IPS DF 6.9 (cell line): ENCODE measurements around the gene RECQL5.

Source experiments
- DNase-seq: peaks from one replicate; pipeline ENCODE4 v3.0.0-alpha.2; 2013; ENCODE audit warnings: low read depth, low spot score
- H3K27ac ChIP-seq: one replicate; pipeline ENCODE4 v1.5.1; 2013; ENCODE audit warnings: low read length, control low read depth
- H3K27me3 ChIP-seq: 2 replicates; pipeline ENCODE4 v1.6.1; 2013; ENCODE audit warnings: mild to moderate bottlenecking, low read length; ENCODE audit not compliant: control insufficient read depth, insufficient read depth
- H3K36me3 ChIP-seq: 2 replicates; pipeline ENCODE4 v1.6.1; 2013; ENCODE audit warnings: low read length; ENCODE audit not compliant: control insufficient read depth, insufficient read depth
- H3K4me1 ChIP-seq: 2 replicates; pipeline ENCODE4 v1.6.1; 2013; ENCODE audit warnings: low read length; ENCODE audit not compliant: control insufficient read depth, insufficient read depth
- H3K4me3 ChIP-seq: 2 replicates; pipeline ENCODE4 v1.5.1; 2013; ENCODE audit warnings: mild to moderate bottlenecking, low read length
- H3K9me3 ChIP-seq: 2 replicates; pipeline ENCODE4 v1.6.1; 2013; ENCODE audit warnings: low read length, inconsistent platforms; ENCODE audit not compliant: control insufficient read depth, insufficient read depth
- WGBS: extraction: QIAGEN DNeasy Blood & Tissue Kit; methylation state at CpG from one replicate; pipeline ENCODE4 v1.1.7; 2013; ENCODE audit warnings: mixed read lengths, missing lambda C conversion rate; ENCODE audit not compliant: insufficient read length, insufficient coverage; 5-methylcytosine and 5-hydroxymethylcytosine counted together

Gene RECQL5

DNA sequence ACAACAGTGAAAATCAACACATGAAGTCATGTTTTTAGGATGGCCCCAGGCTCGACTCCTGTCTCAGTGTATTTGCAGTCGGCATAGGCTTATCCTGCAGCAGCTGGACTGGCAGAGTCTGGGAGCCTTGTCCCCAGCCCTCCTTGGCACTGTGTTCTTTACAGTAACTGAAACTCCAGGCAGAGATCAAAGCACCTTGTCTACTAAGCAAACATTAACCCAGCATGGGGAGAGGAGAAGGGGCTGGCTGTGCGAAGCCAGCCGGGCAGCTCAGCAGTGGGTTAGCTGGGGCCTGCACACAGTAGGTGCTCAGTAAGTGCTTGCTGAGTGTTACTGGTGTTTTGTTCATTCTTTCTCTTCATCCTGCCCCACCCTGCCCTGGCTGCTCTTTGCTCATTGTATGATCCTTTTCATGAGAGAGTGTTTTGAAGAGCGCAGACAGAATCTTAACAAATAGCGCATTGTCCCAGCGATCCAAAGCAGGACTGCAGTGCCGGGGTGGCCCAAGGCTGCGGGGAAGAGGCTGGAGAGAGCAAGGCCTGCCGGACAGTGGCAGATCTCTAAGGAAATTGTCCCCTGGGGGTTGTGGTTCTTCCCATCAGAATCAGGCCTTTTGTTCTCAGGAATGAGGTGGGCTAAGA is 30.8 kb upstream of the RECQL5 start:
- no peaks in the 10 kb centered on the region for H3K27me3 ChIP-seq
- DNase-seq, result no peak
- no peaks in the 10 kb centered on the region for H3K4me1 ChIP-seq

DNA sequence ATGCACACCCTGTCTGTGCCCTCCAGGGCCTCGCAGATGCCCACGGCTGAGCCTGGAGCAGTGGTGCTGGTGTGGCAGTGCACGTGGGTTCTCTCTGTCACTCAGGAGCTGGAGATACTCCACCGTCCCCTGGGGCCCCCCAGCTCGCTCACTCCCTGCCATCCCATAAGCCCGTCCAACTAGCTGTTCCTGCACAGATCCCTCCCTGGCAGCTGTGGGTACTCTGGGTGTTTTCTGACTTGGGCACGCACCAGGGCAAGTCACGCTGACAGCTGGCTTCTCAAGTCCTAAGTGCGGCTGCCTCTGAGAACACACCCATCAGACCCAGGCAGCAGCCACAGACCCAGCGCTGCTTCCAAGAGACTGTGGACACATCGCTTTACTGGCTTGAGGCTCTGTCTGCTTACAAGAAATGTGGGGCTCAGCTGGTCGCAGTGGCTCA is 28.9 kb upstream of the RECQL5 start:
- peaks cover 20% of the 10 kb centered on the region for H3K36me3 ChIP-seq

More for the DNA sequence above, 30.8 kb upstream of the RECQL5 start:
- Histone ChIP-seq H3K36me3 (peaks cover 31% of the 10 kb centered on the region), H3K9me3 (no peaks in the 10 kb centered on the region), H3K4me3 (no peak overlapping the region), H3K27ac (no peak overlapping the region)
- no CpG with 5 or more reads among the region's 10 CpGs for WGBS

DNA sequence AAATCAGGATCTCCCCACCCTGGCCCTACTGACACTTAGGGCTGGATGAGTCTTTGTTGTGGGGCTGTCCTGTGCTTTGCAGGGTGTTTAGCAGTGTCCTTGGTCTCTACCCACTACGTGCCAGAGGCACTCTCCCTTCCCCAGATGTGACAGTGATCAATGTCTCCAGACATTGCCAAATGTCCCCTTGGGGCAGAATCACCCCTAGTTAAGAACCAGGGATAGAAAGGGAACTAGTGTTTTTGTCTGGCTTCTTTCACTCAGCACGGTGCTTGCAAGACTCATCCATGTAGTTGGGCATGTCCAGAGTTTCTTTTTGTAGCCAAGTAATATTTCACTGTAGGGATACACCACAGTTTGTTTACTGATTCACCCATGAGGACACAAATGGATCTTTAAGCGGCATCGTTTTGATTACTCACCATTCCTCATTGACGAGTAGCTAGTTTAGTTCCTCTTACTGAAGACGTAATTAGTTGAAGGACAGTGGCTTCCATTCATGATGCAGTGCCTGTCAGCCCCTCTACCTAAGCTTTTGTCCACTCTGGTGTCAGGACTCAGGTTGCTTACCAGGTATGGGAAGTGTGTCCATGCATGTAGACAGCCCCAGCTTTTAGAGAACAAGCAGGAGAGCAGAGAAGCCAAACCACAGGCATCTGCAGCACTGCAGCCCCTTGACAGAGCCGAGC is 28.3 kb upstream of the RECQL5 start:
- no peak for DNase-seq
- WGBS, result no CpG with 5 or more reads among the region's 7 CpGs
- Histone ChIP-seq H3K27me3 (no peaks in the 10 kb centered on the region), H3K36me3 (peaks cover 14% of the 10 kb centered on the region), H3K4me1 (no peaks in the 10 kb centered on the region), H3K4me3 (no peak overlapping the region), H3K27ac (no peak overlapping the region), H3K9me3 (no peaks in the 10 kb centered on the region)

More for the DNA sequence above, 28.9 kb upstream of the RECQL5 start:
- no CpG with 5 or more reads among the region's 12 CpGs for WGBS
- H3K4me1 ChIP-seq, result no peaks in the 10 kb centered on the region
- DNase-seq, result no peak
- H3K4me3 ChIP-seq, result no peak overlapping the region
- H3K9me3 ChIP-seq, result no peaks in the 10 kb centered on the region
- no peaks in the 10 kb centered on the region for H3K27me3 ChIP-seq
- no peak overlapping the region for H3K27ac ChIP-seq

DNA sequence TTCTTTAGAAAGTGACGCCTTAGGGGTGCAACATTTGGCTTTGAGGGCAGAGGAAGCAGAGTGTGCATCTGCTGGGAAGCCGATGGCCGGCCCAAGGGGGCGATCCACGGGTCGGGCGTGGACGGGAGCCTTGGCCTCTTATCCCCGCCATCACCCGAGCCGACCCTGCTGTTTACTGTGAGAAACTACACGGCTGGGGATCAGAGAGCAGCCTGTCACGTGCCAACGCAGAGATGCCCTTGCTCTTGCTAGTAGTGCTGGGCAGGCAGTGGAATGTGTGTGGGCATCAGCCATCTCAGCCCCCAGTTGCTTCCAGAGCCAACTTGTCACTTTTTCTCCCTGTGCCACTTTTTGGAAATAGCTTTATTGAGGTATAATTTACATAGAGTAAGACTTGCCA is 27.6 kb upstream of the RECQL5 start:
- no peaks in the 10 kb centered on the region for H3K4me1 ChIP-seq
- no peak overlapping the region for H3K27ac ChIP-seq
- peaks cover 10% of the 10 kb centered on the region for H3K36me3 ChIP-seq
- no CpG with 5 or more reads among the region's 14 CpGs for WGBS
- H3K27me3 ChIP-seq, result no peaks in the 10 kb centered on the region
- H3K9me3 ChIP-seq, result no peaks in the 10 kb centered on the region
- no peak overlapping the region for H3K4me3 ChIP-seq
- DNase-seq, result no peak

DNA sequence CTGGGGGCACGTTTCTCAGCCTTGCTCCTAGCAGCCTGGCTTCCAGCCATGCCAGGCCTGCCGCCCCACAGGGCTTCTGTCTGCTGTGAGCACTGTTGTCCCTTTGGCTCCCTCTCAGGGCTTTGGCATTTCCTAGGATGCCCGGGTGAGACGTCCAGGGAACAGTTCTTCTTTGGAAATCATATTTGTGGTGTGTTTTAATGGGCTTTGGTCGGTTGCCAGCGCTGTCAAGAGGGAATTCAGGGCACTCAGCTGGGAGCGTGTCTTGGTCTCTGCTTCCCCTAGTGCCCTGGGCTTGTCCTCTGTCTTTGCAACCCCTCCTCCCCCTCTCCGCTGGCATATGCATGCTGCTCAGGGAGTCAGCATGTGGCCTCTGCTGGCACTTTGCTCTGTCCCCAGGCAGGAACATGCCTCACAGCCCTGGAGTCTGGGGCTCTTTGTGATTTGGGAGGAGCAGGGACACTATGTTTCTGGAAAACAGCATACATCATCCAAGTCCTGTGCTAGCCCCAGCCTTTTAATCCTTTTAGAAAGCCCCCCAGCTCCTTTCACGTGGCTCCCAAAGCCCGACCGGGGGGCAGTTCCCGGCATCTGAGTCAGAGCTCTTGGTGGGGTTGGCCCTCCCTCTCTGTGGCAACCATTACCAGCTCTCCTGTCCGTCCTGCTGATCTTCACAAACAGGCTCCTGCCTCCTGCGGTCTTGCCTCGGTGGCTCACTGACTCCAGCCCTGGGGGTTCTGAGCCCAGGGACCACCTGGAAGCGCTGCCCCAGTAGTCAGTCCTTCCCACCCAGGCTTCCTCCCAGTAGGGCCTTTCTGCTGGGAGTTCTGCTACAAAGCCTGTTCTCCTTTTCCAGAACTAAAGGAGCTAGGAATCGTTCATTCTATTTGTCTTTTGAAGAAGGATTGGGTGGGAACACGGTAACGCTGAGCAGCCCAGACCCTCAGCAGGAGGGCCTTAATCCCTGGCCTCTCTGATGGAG is 26.8 kb upstream of the RECQL5 start:
- Histone ChIP-seq H3K9me3 (no peaks in the 10 kb centered on the region), H3K27ac (no peak overlapping the region), H3K4me1 (no peaks in the 10 kb centered on the region), H3K27me3 (no peaks in the 10 kb centered on the region), H3K36me3 (peaks cover 10% of the 10 kb centered on the region), H3K4me3 (no peak overlapping the region)
- peak; percentile 5 for DNase-seq
- WGBS, result no CpG with 5 or more reads among the region's 19 CpGs

DNA sequence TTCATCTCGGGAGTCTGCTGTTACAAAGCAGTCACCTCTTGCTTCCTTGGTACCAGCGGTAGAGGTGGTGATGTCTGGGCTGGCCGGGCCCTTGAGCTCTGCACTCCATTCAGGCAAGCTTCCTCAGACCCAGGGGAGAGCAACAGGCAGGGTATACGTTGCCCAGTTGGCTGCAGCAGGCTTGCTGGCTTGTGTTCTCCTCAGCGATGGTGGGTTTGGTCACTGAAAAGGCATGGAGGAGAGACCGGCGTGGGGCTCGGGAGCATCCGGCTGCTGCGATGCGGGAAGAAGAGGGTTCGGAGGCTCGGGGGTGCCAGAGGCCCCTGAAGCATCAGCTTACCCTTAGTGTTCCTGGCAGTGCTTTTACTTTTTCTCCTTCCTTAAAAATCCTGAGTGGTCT is 26.0 kb upstream of the RECQL5 start:
- Histone ChIP-seq H3K4me1 (no peaks in the 10 kb centered on the region), H3K4me3 (no peak overlapping the region), H3K36me3 (peaks cover 10% of the 10 kb centered on the region), H3K9me3 (no peaks in the 10 kb centered on the region), H3K27me3 (no peaks in the 10 kb centered on the region), H3K27ac (no peak overlapping the region)
- no peak for DNase-seq
- WGBS, result no CpG with 5 or more reads among the region's 13 CpGs

DNA sequence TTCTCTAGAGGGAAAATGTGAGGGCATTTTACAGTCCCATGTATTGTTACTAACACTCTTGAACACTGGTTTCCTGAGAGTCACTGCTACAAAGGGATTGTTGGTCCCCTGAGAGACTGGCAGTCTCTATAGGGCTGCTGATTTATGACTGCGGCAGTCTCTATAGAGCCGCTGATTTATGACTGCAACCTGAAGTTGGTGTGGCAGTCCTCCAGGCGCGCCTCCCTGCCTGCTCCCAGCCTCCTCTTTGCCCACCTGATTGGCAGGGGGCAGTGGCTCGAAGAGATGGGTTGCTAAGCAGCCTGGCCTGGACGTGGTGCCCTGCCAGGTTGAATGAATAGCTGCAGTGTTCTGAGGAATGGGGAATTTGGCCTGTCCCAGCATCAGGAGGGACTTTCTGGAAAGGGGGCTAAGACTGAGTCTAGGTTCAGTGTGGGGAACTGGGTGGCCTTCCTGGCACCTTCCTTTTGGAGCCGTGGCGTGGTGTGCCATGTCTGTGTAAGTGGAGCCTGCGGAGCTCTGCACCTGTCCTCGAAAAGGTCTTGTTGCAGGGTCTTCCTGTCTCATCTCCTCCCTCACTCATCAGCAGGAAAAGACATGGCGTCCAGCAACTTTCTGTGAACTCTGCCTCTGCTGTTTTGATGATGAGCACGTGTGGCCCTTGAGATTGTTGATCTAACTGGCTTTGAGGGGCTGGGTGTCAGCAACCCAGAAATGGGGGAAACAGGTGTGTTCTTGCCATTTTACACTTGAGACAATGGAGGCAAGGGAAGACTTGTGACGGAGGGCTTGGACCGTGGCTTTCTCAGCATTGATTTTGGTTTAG is 25.1 kb upstream of the RECQL5 start:
- no peaks in the 10 kb centered on the region for H3K27me3 ChIP-seq
- no peaks in the 10 kb centered on the region for H3K9me3 ChIP-seq
- no peak for DNase-seq
- H3K27ac ChIP-seq, result no peak overlapping the region
- no peaks in the 10 kb centered on the region for H3K4me1 ChIP-seq
- H3K4me3 ChIP-seq, result no peak overlapping the region
- peaks cover 10% of the 10 kb centered on the region for H3K36me3 ChIP-seq
- no CpG with 5 or more reads among the region's 14 CpGs for WGBS

DNA sequence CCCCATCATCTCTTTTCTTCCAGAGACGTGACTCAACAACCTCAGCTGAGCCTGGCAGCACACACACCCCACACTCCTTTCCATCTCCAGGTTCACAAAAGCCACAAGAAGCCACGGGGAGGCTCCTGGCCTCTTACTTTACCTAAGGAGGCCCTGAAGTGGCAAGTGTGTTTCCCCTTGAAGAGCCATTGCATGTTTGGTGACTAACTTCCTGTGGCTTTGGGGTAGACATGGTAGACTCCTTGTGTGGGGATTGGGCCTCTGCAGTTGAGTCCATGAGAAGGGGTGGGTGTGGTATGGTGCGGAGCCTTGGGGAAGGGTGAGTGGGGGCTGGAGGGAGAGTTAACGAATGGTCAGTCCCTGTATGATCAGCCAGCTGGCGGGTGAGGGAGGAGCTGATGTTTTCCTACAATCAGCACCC is 24.4 kb upstream of the RECQL5 start:
- Histone ChIP-seq H3K27ac (no peak overlapping the region), H3K9me3 (no peaks in the 10 kb centered on the region), H3K36me3 (peaks cover 10% of the 10 kb centered on the region), H3K27me3 (no peaks in the 10 kb centered on the region), H3K4me1 (no peaks in the 10 kb centered on the region), H3K4me3 (no peak overlapping the region)
- DNase-seq, result no peak
- no CpG with 5 or more reads among the region's 5 CpGs for WGBS

DNA sequence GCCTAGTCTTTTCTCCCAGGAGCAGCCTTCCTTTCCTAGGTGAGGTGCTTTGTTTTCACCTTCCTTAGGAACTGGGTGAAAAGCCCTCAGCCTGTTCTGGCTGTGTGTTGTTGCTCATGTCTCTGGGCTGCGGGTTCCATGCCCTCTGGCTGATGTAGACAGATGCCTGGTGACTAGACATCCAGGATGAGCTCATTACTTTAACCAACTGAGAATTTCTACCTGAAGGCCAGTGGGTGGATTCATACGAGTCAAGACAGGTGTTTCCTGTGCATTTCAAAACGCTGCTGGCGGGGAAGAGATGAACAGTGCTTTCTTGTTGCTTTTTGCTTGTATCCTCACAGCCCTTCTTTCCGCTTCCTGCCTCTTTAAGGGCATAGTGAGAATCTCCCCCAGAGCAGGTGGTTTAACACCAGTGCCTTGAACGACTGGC is 22.5 kb upstream of the RECQL5 start:
- no CpG with 5 or more reads among the region's 6 CpGs for WGBS
- no peaks in the 10 kb centered on the region; the same call in none of the 2 replicates for H3K36me3 ChIP-seq
- H3K27me3 ChIP-seq, result no peaks in the 10 kb centered on the region
- no peak overlapping the region for H3K27ac ChIP-seq
- no peak overlapping the region for H3K4me3 ChIP-seq
- H3K9me3 ChIP-seq, result no peaks in the 10 kb centered on the region
- DNase-seq, result no peak
- no peaks in the 10 kb centered on the region for H3K4me1 ChIP-seq
